ENCODE data around the gene DGKI. TPM values are rescaled to one million over a fixed set of nuclear protein-coding genes. Genes with fewer than 3 reads are reported as not detected.

The DGKI gene
- total and polyA plus RNA-seq, 2 experiments from 2014 or later = 0.16 to 1.0 TPM

- Histone ChIP-seq H3K4me3 (no peak overlapping the region), H2AFZ (no peak overlapping the region), H3K36me3 (ENCODE audit: insufficient read depth) (no peaks in the 10 kb centered on the region), H3K79me2 (replicated peaks; ENCODE audit: insufficient read depth) (no peaks in the 10 kb centered on the region), H3K27me3 (ENCODE audit: insufficient read depth) (no peaks in the 10 kb centered on the region), H3K4me2 (no peak overlapping the region), H3K9me2 (ENCODE audit: insufficient read depth) (peaks cover 10% of the 10 kb centered on the region; the same call in 1 of the 2 replicates), H4K20me1 (replicated peaks; ENCODE audit: insufficient read depth) (no peaks in the 10 kb centered on the region), H3K4me1 (ENCODE audit: insufficient read depth) (no peaks in the 10 kb centered on the region), H3K27ac (ENCODE audit: low read depth) (no peak overlapping the region), H3F3A (replicated peaks; ENCODE audit: low read depth) (no peaks in the 10 kb centered on the region)
- Mint-ChIP-seq H3K27me3 (ENCODE audit: insufficient read depth, low read depth, poor library complexity) (peaks cover under 1% of the 10 kb centered on the region), H3K27ac (no peak overlapping the region), H3K36me3 (ENCODE audit: low read depth) (no peaks in the 10 kb centered on the region), H3K4me3 (no peak overlapping the region), H3K9me3 (0 out of 3 replicates have a peak, but pooled peaks cover 3% of the 10 kb centered on the region), H3K4me1 (peaks cover 3% of the 10 kb centered on the region; the same call in 1 of the 3 replicates)
- DNase-seq (ENCODE audit: low spot score) = no peak
- TF ChIP-seq ZNF114 (CRISPR knock-in tag; IDR thresholded peaks at IDR 0.05) = no peak
- no peak for TF ChIP-seq POLR2AphosphoS5 (IDR thresholded peaks at IDR 0.05; ENCODE audit: low read depth)
- ATAC-seq = no peak
Measured at GRCh38 chr7:137636376-137636775, 210.4 kb downstream of the DGKI start.

GRCh38 chr7:137635874-137636273 lies 210.9 kb downstream of the DGKI start:
- Mint-ChIP-seq H3K4me3 (no peak overlapping the region), H3K36me3 (ENCODE audit: low read depth) (no peaks in the 10 kb centered on the region), H3K27ac (no peak overlapping the region), H3K9me3 (0 out of 3 replicates have a peak, but pooled peaks cover under 1% of the 10 kb centered on the region), H3K27me3 (ENCODE audit: insufficient read depth, low read depth, poor library complexity) (peaks cover 2% of the 10 kb centered on the region), H3K4me1 (peaks cover 3% of the 10 kb centered on the region; the same call in 1 of the 3 replicates)
- no peak overlapping the region for H3K4me2 ChIP-seq
- DNase-seq (ENCODE audit: low spot score) = no peak
- no peaks in the 10 kb centered on the region for H3K4me1 ChIP-seq (ENCODE audit: insufficient read depth)
- peaks cover 10% of the 10 kb centered on the region; the same call in 1 of the 2 replicates for H3K9me2 ChIP-seq (ENCODE audit: insufficient read depth)
- H3K27me3 ChIP-seq (ENCODE audit: insufficient read depth) = no peaks in the 10 kb centered on the region
- no peak for ATAC-seq
- no peaks in the 10 kb centered on the region for H3F3A ChIP-seq (replicated peaks; ENCODE audit: low read depth)
- TF ChIP-seq STAT1 (IDR thresholded peaks at IDR 0.05; ENCODE audit: unreplicated experiment) = no peak
- no peak overlapping the region for H2AFZ ChIP-seq
- no peaks in the 10 kb centered on the region for H4K20me1 ChIP-seq (replicated peaks; ENCODE audit: insufficient read depth)
- no peak overlapping the region for H3K27ac ChIP-seq (ENCODE audit: low read depth)
- no peaks in the 10 kb centered on the region for H3K36me3 ChIP-seq (ENCODE audit: insufficient read depth)
- H3K4me3 ChIP-seq = no peak overlapping the region
- H3K79me2 ChIP-seq (replicated peaks; ENCODE audit: insufficient read depth) = no peaks in the 10 kb centered on the region

GRCh38 chr7:137635132-137635531 lies 211.6 kb downstream of the DGKI start:
- DNase-seq (ENCODE audit: low spot score) (no peak), ATAC-seq (no peak)
- H2AFZ ChIP-seq = no peak overlapping the region
- TF ChIP-seq ZNF331 (CRISPR knock-in tag; IDR thresholded peaks at IDR 0.05; ENCODE audit: low read depth) (no peak), EZH2phosphoT487 (IDR thresholded peaks at IDR 0.05; ENCODE audit: unreplicated experiment) (no peak), JUNB (IDR thresholded peaks at IDR 0.05; ENCODE audit: unreplicated experiment) (no peak)
- peaks cover 7% of the 10 kb centered on the region; the same call in 1 of the 2 replicates for H3K9me2 ChIP-seq (ENCODE audit: insufficient read depth)
- H3K27ac ChIP-seq (ENCODE audit: low read depth) = no peak overlapping the region
- no peaks in the 10 kb centered on the region for H3K4me1 ChIP-seq (ENCODE audit: insufficient read depth)
- H3K4me3 ChIP-seq = no peak overlapping the region
- Mint-ChIP-seq H3K4me3 (no peak overlapping the region), H3K27me3 (ENCODE audit: insufficient read depth, low read depth, poor library complexity) (peaks cover 2% of the 10 kb centered on the region), H3K36me3 (ENCODE audit: low read depth) (no peaks in the 10 kb centered on the region), H3K9me3 (no peaks in the 10 kb centered on the region), H3K4me1 (peaks cover 3% of the 10 kb centered on the region; the same call in 1 of the 3 replicates), H3K27ac (no peak overlapping the region)
- no peaks in the 10 kb centered on the region for H4K20me1 ChIP-seq (replicated peaks; ENCODE audit: insufficient read depth)
- no peaks in the 10 kb centered on the region for H3K36me3 ChIP-seq (ENCODE audit: insufficient read depth)
- no peaks in the 10 kb centered on the region for H3K79me2 ChIP-seq (replicated peaks; ENCODE audit: insufficient read depth)
- no peak overlapping the region for H3K4me2 ChIP-seq
- H3K27me3 ChIP-seq (ENCODE audit: insufficient read depth) = no peaks in the 10 kb centered on the region
- H3F3A ChIP-seq (replicated peaks; ENCODE audit: low read depth) = no peaks in the 10 kb centered on the region

GRCh38 chr7:137634356-137634755 lies 212.4 kb downstream of the DGKI start:
- Histone ChIP-seq H3K4me2 (no peak overlapping the region), H3F3A (replicated peaks; ENCODE audit: low read depth) (no peaks in the 10 kb centered on the region), H3K4me3 (no peak overlapping the region), H3K79me2 (replicated peaks; ENCODE audit: insufficient read depth) (no peaks in the 10 kb centered on the region), H3K27me3 (ENCODE audit: insufficient read depth) (no peaks in the 10 kb centered on the region), H2AFZ (no peak overlapping the region), H4K20me1 (replicated peaks; ENCODE audit: insufficient read depth) (no peaks in the 10 kb centered on the region), H3K4me1 (ENCODE audit: insufficient read depth) (no peaks in the 10 kb centered on the region), H3K36me3 (ENCODE audit: insufficient read depth) (no peaks in the 10 kb centered on the region), H3K9me2 (ENCODE audit: insufficient read depth) (peaks cover 5% of the 10 kb centered on the region; the same call in 1 of the 2 replicates), H3K27ac (ENCODE audit: low read depth) (no peak overlapping the region)
- no peak for ATAC-seq
- no peak overlapping the region for H3K4me3 Mint-ChIP-seq
- no peaks in the 10 kb centered on the region for H3K9me3 Mint-ChIP-seq
- H3K27ac Mint-ChIP-seq = no peak overlapping the region
- H3K27me3 Mint-ChIP-seq (ENCODE audit: insufficient read depth, low read depth, poor library complexity) = peaks cover 2% of the 10 kb centered on the region
- H3K4me1 Mint-ChIP-seq = peaks cover 3% of the 10 kb centered on the region; the same call in 1 of the 3 replicates
- no peak for DNase-seq (ENCODE audit: low spot score)
- no peaks in the 10 kb centered on the region for H3K36me3 Mint-ChIP-seq (ENCODE audit: low read depth)
- TF ChIP-seq CREB1 (CRISPR knock-in tag; IDR thresholded peaks at IDR 0.05; ENCODE audit: low read depth) (no peak), ZNF331 (CRISPR knock-in tag; IDR thresholded peaks at IDR 0.05; ENCODE audit: low read depth) (no peak), REST (IDR thresholded peaks at IDR 0.05; ENCODE audit: unreplicated experiment) (no peak), ETS1 (IDR thresholded peaks at IDR 0.05) (no peak), EZH2 (IDR thresholded peaks at IDR 0.05; ENCODE audit: low read depth, unreplicated experiment) (no peak), POLR2AphosphoS5 (IDR thresholded peaks at IDR 0.05; ENCODE audit: low read depth) (no peak)

Measured in GM23338 (cell line).